Astrocyte of the spinal cord (primary cell): ENCODE results near the gene PRKCA.
"Not testable (repeated sequence)": the region's sequence is repeated elsewhere in the genome, so short reads cannot be mapped to it uniquely, and the experiment has no call there.

Experiments used
- DNase-seq: peaks from one replicate; pipeline ENCODE4 v3.0.0; 2011; ENCODE audit warnings: low read depth, low spot score
- H3K4me3 ChIP-seq: 2 replicates; pipeline ENCODE4 v1.5.1; 2011; ENCODE audit warnings: low read depth, mild to moderate bottlenecking, low read length, moderate library complexity
- in situ Hi-C: cut with HindIII; loops from 2 replicates; pipeline ENCODE4 v1.10.0; 2017; ENCODE audit warnings: low sequenced_read_pairs
- TF ChIP-seq, protein P1 (sequence below): IDR thresholded peaks from 2 replicates; pipeline ENCODE4 v1.5.1; 2012; ENCODE audit warnings: low read depth, mild to moderate bottlenecking, low read length, inconsistent platforms

The PRKCA gene

DNA sequence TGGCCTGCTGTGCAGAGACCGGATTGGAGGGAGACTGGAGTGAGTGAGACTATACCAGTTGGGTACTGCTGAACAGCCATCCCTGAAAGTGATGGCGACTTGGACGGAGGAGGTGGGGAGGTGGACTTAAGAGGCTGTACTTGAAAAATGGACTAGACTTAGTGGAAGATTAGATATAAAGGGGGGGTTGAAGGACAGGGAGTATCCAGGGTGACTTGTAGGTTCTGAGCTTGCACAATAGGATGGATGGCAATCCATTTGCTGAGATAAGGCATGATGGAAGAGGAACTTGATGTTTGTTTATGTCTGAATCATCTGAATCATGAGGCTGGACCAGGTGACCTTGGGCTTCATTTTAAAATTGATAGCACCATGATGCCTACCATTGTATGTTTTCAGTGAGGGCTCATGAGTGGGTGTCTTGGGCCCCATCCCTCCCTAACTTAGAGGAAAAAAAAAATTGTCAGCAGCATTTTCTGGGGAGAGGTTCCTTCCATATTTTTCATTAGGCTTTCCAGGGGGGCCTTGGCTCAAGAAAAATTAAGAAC is 41.2 kb downstream of the PRKCA start:
- H3K4me3 ChIP-seq, result no peak overlapping the region
- TF ChIP-seq, protein P1, sequence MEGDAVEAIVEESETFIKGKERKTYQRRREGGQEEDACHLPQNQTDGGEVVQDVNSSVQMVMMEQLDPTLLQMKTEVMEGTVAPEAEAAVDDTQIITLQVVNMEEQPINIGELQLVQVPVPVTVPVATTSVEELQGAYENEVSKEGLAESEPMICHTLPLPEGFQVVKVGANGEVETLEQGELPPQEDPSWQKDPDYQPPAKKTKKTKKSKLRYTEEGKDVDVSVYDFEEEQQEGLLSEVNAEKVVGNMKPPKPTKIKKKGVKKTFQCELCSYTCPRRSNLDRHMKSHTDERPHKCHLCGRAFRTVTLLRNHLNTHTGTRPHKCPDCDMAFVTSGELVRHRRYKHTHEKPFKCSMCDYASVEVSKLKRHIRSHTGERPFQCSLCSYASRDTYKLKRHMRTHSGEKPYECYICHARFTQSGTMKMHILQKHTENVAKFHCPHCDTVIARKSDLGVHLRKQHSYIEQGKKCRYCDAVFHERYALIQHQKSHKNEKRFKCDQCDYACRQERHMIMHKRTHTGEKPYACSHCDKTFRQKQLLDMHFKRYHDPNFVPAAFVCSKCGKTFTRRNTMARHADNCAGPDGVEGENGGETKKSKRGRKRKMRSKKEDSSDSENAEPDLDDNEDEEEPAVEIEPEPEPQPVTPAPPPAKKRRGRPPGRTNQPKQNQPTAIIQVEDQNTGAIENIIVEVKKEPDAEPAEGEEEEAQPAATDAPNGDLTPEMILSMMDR, result no peak
- in situ Hi-C loops, result no loop called here
- DNase-seq, result no peak

DNA sequence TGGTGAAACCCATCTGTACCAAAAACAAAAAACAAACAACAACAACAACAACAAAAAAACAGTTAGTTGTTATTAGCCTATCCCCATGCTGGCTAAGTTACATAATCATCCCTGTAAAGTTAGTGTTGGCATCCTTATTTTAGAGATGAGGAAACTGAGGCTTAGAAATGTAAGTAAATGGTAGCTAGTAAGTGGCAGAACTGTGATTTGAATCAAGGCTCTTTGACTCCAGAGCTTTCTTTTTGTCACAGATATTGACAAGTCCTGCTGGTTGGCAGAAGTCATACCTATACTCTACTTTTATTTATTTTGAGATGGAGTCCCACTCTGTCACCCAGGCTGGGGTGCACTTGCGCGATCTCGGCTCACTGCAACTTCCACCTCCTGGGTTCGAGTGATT is 42.1 kb downstream of the PRKCA start:
- DNase-seq, result no peak
- in situ Hi-C loops, result no loop called here
- TF ChIP-seq, protein P1, result no peak
- H3K4me3 ChIP-seq, result no peak overlapping the region

DNA sequence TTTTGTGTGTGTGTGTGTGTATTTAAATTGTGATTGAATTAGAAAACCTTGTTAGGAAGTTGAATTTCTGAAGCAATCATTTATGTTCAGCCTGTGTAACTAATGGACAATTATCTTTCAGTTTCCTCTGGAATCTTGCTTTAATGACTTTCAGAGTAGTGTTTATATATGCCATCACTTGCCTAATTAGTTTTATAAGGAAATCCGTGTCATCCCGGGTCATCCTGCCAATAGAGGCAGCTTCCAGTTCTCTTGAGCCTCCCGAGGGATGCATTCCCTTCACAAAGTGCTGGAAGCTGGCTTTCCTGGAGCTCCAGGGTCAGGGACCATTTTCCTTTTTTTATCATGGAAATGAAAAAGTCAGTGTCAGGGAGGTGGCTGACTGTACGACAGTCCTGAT is 42.9 kb downstream of the PRKCA start:
- no peak overlapping the region for H3K4me3 ChIP-seq
- in situ Hi-C loops, result no loop called here
- TF ChIP-seq, protein P1, result no peak
- no peak for DNase-seq

DNA sequence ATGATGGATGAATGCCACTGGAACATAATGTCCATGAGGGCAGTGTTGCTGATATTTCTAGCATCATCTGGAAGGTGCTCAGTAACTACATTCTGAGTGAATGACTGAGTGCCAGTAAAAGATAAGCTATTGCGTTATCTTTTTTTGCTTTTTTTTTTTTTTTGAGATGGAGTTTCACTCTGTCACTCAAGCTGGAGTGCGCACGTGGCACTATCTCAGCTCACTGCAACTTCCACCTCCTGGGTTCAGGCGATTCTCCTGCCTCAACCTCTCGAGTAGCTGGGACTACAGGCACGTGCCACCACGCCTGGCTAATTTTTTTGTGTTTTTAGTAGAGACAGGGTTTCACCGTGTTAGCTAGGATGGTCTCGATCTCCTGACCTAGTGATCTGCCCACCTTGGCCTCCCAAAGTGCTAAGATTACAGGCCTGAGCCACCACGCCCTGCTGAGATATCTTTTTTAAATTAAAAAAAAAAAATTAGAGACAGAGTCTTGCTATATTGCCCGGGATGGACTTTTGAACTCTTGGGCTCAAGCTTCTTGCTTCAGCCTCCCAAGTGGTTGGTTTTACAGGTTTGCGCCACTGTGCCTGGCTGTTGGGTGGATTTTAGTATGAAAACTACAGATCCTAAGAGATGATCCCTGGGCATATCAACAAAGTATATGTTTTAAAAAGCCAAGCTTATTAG is 43.7 kb downstream of the PRKCA start:
- DNase-seq, H3K4me3 ChIP-seq, in situ Hi-C loops: not testable (repeated sequence)

DNA sequence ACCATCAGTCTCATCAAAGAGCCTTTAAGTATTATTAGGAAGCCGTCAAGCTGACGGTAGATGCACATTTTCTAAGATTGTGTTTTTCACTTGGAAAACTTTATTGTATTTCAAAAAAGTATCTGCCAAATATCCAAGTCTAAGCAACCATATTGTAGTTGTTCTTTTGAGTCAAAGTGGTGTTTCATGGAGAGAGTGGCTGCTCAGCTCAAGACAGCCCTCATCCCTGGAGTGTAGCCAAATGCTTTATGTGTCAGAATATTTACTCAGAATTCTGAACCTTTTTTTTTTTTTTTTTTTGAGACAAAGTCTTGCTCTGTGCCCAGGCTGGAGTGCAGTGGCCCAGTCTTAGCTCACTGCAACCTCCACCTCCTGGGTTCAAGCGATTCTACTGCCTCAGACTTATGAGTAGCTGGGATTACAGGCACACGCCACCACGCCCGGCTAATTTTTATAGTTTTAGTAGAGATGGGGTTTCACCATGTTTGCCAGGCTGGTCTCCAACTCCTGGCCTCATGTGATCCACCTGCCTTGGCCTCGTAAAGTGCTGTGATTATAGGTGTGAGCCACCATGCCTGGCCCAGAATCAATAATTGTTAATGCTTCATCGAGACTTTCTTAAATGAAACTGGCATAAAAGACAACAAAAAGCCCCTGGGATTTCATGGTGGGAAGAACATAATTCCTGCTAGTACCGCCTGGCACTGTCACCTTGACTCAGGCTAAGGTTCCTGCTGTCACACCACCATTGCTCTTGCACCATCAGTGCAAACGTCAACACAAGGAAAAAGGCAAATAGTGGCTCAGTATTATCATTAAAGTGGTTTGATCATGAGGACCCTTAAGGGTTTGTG is 45.5 kb downstream of the PRKCA start:
- TF ChIP-seq, protein P1, result no peak
- no peak overlapping the region for H3K4me3 ChIP-seq
- in situ Hi-C loops, result no loop called here

DNA sequence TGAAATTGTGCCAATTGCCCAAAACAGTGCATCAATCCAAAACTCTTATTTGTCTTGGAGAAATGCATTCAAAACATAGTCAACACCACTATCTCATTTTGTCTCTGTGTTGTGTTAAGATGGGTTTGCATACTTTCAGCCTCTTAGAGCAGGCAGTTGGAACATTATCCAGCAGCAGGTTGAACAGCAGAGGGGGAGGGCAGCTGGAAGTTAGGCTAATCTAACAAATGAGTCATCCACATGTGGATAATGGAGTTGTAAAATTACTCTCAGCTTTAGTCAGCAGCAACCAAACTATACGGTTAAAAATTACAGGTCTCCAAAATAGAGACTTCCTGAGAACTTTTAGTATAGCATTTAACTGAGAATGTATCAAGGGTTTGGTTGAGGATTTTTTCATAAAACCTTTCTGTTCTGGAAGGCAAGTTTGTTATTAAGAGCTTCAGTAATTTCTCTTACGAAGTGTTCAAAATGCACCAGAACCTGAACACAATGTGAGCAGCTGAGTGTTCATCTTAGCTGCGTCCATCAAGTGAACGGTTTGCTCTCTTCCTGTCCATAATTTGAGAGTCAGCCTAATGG is 46.3 kb downstream of the PRKCA start:
- H3K4me3 ChIP-seq, result no peak overlapping the region
- peak; percentile 88 for DNase-seq
- in situ Hi-C loops, result no loop called here
- TF ChIP-seq, protein P1, result no peak

More for the DNA sequence above, 45.5 kb downstream of the PRKCA start:
- DNase-seq, result peak; percentile 70
